Activated CD4-positive, alpha-beta T cell treated with anti-CD3 and anti-CD28 coated beads, Interleukin-2, Interleukin-6, amounts not matched to agents 100 ng/mL and 50 ng/mL, durations not matched to agents 16 hours and 8 hours (primary cell): Measurements from ENCODE around the gene RPS21.

Experiments used
- DNase-seq: peaks from one replicate; pipeline ENCODE4 v3.0.0-alpha.2; 2020

The RPS21 gene

GRCh38 chr20:62354031-62354808 is 32.7 kb upstream of the RPS21 start:
- DNase-seq: no peak

GRCh38 chr20:62354811-62355341 is 32.0 kb upstream of the RPS21 start:
- no peak for DNase-seq

- no peak for DNase-seq
Observed at GRCh38 chr20:62355516-62355877, 31.4 kb upstream of the RPS21 start.

- no peak for DNase-seq
Observed at GRCh38 chr20:62355878-62356588, 30.9 kb upstream of the RPS21 start.

- DNase-seq: no peak
Observed at GRCh38 chr20:62356589-62357186, 30.2 kb upstream of the RPS21 start.

- no peak for DNase-seq
Observed at GRCh38 chr20:62357187-62357667, 29.7 kb upstream of the RPS21 start.

GRCh38 chr20:62357681-62358080 is 29.2 kb upstream of the RPS21 start:
- no peak for DNase-seq

GRCh38 chr20:62358171-62359042 is 28.5 kb upstream of the RPS21 start:
- DNase-seq: no peak

GRCh38 chr20:62359043-62359490 is 27.8 kb upstream of the RPS21 start:
- no peak for DNase-seq

GRCh38 chr20:62359491-62360121 is 27.3 kb upstream of the RPS21 start:
- no peak for DNase-seq

- no peak for DNase-seq
Observed at GRCh38 chr20:62360854-62361798, 25.8 kb upstream of the RPS21 start.

- DNase-seq: no peak
Observed at GRCh38 chr20:62361799-62362589, 24.9 kb upstream of the RPS21 start.

GRCh38 chr20:62362590-62362940 is 24.3 kb upstream of the RPS21 start:
- DNase-seq: no peak

- DNase-seq: no peak
Observed at GRCh38 chr20:62362991-62363919, 23.6 kb upstream of the RPS21 start.

- DNase-seq: no peak
Observed at GRCh38 chr20:62363920-62364851, 22.7 kb upstream of the RPS21 start.

GRCh38 chr20:62364911-62365736 is 21.8 kb upstream of the RPS21 start:
- no peak for DNase-seq
